Breast epithelium (tissue), 3 donors: ENCODE results near the gene GNAI2.
"Not testable (repeated sequence)": the region's sequence is repeated elsewhere in the genome, so short reads cannot be mapped to it uniquely, and the experiment has no call there.

Experiments used
- CTCF ChIP-seq, 3 donors: fragments of 450-650 bp; IDR thresholded peaks; one replicate each; pipeline ENCODE4 v1.5.1; 2016 to 2017; ENCODE audit warnings: antibody characterized with exemption in 3 of 3, mild to moderate bottlenecking in 3 of 3, moderate library complexity in 3 of 3
- POLR2A ChIP-seq: fragments of 450-650 bp; IDR thresholded peaks from one replicate; pipeline ENCODE4 v1.6.1; 2016; ENCODE audit warnings: antibody characterized with exemption, mild to moderate bottlenecking, moderate library complexity
- POLR2AphosphoS5 ChIP-seq, 3 donors: sonication (generic); formaldehyde crosslinking; IDR thresholded peaks; one replicate each; pipeline ENCODE4 v1.6.1; 2017; ENCODE audit warnings: antibody characterized with exemption in 3 of 3

GRCh38 chr3:50211368-50211717 is 24.7 kb upstream of the GNAI2 start:
- not testable (repeated sequence) for TF ChIP-seq CTCF (IDR thresholded peaks at IDR 0.05); POLR2A; POLR2AphosphoS5 (IDR thresholded peaks at IDR 0.05)
